ENCODE data around the gene ZMYM4. TPM values are rescaled to one million over a fixed set of nuclear protein-coding genes. Genes with fewer than 3 reads are reported as not detected.

The ZMYM4 gene
- total RNA-seq, 1 experiment from 2014 or later, result 24.5 TPM

GRCh38 chr1:35274197-35274596, 5.7 kb downstream of the ZMYM4 start:
- DNase-seq (ENCODE audit: low read depth), result no peak

GRCh38 chr1:35278886-35279554, 10.5 kb downstream of the ZMYM4 start:
- no peak for DNase-seq (ENCODE audit: low read depth)

GRCh38 chr1:35279555-35279904, 11.0 kb downstream of the ZMYM4 start:
- no peak for DNase-seq (ENCODE audit: low read depth)

GRCh38 chr1:35280006-35280405, 11.5 kb downstream of the ZMYM4 start:
- DNase-seq (ENCODE audit: low read depth), result no peak

GRCh38 chr1:35281565-35281964, 13.1 kb downstream of the ZMYM4 start:
- no peak for DNase-seq (ENCODE audit: low read depth)

GRCh38 chr1:35282172-35282571, 13.7 kb downstream of the ZMYM4 start:
- no peak for DNase-seq (ENCODE audit: low read depth)

GRCh38 chr1:35284852-35285251, 16.3 kb downstream of the ZMYM4 start:
- no peak for DNase-seq (ENCODE audit: low read depth)

GRCh38 chr1:35285771-35286606, 17.5 kb downstream of the ZMYM4 start:
- DNase-seq (ENCODE audit: low read depth), result no peak

- peak; percentile 49 for DNase-seq (ENCODE audit: low read depth)
Observed at GRCh38 chr1:35287807-35288640, 19.5 kb downstream of the ZMYM4 start.

- peak; percentile 25 for DNase-seq (ENCODE audit: low read depth)
Observed at GRCh38 chr1:35288761-35289160, 20.3 kb downstream of the ZMYM4 start.

GRCh38 chr1:35290452-35290851, 21.9 kb downstream of the ZMYM4 start:
- no peak for DNase-seq (ENCODE audit: low read depth)

GRCh38 chr1:35294809-35295208, 26.3 kb downstream of the ZMYM4 start:
- DNase-seq (ENCODE audit: low read depth), result no peak

- no peak for DNase-seq (ENCODE audit: low read depth)
Observed at GRCh38 chr1:35297886-35298285, 29.4 kb downstream of the ZMYM4 start.

- DNase-seq (ENCODE audit: low read depth), result peak; percentile 21
Observed at GRCh38 chr1:35298464-35298863, 30.0 kb downstream of the ZMYM4 start.

GRCh38 chr1:35300376-35300775, 31.9 kb downstream of the ZMYM4 start:
- no peak for DNase-seq (ENCODE audit: low read depth)

- DNase-seq (ENCODE audit: low read depth), result no peak
Observed at GRCh38 chr1:35301674-35302392, 33.3 kb downstream of the ZMYM4 start.

- no peak for DNase-seq (ENCODE audit: low read depth)
Observed at GRCh38 chr1:35305383-35305782, 36.9 kb downstream of the ZMYM4 start.

- no peak for DNase-seq (ENCODE audit: low read depth)
Observed at GRCh38 chr1:35315649-35316048, 47.1 kb downstream of the ZMYM4 start.

GRCh38 chr1:35316264-35316663, 47.8 kb downstream of the ZMYM4 start:
- DNase-seq (ENCODE audit: low read depth), result no peak

- no peak for DNase-seq (ENCODE audit: low read depth)
Observed at GRCh38 chr1:35319988-35320713, 51.6 kb downstream of the ZMYM4 start.

- no peak for DNase-seq (ENCODE audit: low read depth)
Observed at GRCh38 chr1:35320937-35321336, 52.4 kb downstream of the ZMYM4 start.

All from Daoy (cell line).